Body of pancreas (tissue), 4 donors: ENCODE data around the gene DSCAM.

ENCODE experiments used
- POLR2A ChIP-seq, 3 donors: fragments of 450-650 bp; IDR thresholded peaks; one replicate each; pipeline ENCODE4 v1.6.1; 2016; ENCODE audit warnings: antibody characterized with exemption in 3 of 3, mild to moderate bottlenecking in 2 of 3
- TF ChIP-seq, protein P1 (sequence below), 7 experiments: fragments of 450-650 bp in 4 of 7; fragments of 200-600 bp in 3 of 7; sonication (generic) in 3 of 7; IDR thresholded peaks; one replicate each; pipeline ENCODE4 v1.5.1; 2016 to 2019; ENCODE audit warnings: antibody characterized with exemption in 7 of 7

DNA sequence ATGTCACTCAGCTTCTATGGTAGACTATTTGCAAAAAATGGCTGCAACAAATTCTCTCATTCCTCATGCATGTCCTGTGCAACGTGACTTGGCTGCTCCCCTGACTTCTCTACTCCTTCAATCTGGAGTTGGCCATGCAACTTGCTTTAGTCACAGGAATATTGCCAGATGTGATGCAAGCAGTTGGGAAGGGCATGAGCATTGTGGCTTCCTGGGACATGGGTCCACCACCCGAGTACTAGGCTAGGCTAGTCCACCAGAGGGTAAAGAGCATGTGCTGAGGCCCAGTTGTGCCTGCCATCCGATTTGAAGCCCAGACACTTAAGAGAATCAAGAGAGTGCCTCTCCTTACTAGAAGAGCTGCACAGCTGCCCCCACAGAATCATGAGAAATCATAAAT lies 89.6 kb downstream of the DSCAM start:
- TF ChIP-seq, protein P1, sequence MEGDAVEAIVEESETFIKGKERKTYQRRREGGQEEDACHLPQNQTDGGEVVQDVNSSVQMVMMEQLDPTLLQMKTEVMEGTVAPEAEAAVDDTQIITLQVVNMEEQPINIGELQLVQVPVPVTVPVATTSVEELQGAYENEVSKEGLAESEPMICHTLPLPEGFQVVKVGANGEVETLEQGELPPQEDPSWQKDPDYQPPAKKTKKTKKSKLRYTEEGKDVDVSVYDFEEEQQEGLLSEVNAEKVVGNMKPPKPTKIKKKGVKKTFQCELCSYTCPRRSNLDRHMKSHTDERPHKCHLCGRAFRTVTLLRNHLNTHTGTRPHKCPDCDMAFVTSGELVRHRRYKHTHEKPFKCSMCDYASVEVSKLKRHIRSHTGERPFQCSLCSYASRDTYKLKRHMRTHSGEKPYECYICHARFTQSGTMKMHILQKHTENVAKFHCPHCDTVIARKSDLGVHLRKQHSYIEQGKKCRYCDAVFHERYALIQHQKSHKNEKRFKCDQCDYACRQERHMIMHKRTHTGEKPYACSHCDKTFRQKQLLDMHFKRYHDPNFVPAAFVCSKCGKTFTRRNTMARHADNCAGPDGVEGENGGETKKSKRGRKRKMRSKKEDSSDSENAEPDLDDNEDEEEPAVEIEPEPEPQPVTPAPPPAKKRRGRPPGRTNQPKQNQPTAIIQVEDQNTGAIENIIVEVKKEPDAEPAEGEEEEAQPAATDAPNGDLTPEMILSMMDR (IDR thresholded peaks at IDR 0.05): no peak
- TF ChIP-seq POLR2A (IDR thresholded peaks at IDR 0.05): no peak
